ENCODE data around the gene NHLRC4. TPM values are rescaled to one million over a fixed set of nuclear protein-coding genes. Genes with fewer than 3 reads are reported as not detected.

NHLRC4 gene
- total RNA-seq, 1 donor from 2014 or later: 0.74 TPM

DNA sequence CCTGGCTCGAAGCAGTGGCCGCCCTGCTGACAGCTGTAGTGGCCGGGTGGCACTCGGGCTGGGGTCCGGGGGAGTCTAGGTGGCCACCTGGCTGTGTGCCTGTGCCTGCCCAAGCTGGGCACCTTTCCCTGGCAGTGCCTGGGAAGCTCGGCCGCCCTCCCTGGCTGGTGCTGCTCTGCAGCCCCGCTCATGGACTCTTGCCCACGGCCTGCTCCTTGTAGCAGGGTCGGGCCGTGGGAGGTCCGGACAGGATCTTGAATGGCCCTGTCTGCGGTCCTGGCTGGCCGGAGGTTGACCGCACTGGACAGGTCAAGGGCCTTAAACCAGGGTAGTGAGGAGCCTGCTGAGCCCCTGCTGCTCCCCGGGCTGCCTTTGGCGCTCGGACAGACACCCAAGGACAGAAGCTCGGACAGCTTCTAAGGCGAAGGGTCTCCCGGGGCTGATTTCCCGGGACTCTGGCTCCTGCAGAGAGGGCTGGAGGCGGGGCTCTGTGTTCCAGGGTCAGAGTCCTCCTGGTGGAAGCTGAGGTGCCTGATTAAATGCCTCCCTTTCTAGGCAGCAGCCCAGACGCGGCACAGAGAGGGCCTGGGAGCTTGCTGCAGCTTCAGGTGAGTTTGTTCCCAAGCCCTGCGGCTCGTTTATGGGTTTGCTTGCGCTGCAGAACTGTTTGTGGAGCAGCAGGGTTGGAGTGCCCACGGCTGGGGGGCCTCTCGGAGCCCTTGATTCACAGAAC lies 33.2 kb upstream of the NHLRC4 start:
- Histone ChIP-seq H3K27me3 (no peaks in the 10 kb centered on the region), H3K36me3 (peaks cover 0 to 13% of the 10 kb centered on the region in 2 donors), H3K27ac (no peak overlapping the region), H3K4me3 (no peak overlapping the region), H3K9me3 (no peaks in the 10 kb centered on the region), H3K4me1 (peaks cover 51% of the 10 kb centered on the region)
- no peak for DNase-seq (ENCODE audit: extremely low spot score in 2 of 2)
- intact Hi-C loops (cut with DNase I): no loop called here
- TF ChIP-seq POLR2A (IDR thresholded peaks at IDR 0.05) (no peak), POLR2AphosphoS5 (IDR thresholded peaks at IDR 0.05; ENCODE audit: insufficient read depth in 1 of 2, low read depth in 1 of 2) (no peak)
- TF ChIP-seq, protein P1, sequence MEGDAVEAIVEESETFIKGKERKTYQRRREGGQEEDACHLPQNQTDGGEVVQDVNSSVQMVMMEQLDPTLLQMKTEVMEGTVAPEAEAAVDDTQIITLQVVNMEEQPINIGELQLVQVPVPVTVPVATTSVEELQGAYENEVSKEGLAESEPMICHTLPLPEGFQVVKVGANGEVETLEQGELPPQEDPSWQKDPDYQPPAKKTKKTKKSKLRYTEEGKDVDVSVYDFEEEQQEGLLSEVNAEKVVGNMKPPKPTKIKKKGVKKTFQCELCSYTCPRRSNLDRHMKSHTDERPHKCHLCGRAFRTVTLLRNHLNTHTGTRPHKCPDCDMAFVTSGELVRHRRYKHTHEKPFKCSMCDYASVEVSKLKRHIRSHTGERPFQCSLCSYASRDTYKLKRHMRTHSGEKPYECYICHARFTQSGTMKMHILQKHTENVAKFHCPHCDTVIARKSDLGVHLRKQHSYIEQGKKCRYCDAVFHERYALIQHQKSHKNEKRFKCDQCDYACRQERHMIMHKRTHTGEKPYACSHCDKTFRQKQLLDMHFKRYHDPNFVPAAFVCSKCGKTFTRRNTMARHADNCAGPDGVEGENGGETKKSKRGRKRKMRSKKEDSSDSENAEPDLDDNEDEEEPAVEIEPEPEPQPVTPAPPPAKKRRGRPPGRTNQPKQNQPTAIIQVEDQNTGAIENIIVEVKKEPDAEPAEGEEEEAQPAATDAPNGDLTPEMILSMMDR (IDR thresholded peaks at IDR 0.05): no peak

DNA sequence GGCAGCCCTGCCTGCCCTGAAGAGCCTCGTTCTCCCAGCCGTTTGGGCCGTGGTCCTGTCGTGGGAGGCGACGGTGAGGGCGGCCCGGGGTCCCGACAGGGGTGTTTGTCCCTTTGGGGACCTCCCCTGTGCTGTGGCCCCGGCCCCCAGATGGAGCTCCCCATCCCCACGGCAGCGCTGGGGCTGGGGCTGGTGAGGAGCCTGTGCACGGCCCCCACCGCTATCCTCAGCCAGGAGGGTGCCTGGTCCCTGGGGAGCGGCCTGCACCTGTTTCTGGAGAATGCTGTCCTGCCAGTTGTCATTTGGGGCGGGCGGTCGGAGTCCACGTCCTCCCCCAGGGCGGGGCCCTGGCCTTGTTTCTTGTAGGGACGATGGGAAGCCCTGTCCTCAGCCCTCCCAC lies 32.7 kb upstream of the NHLRC4 start:
- Histone ChIP-seq H3K27ac (no peak overlapping the region), H3K36me3 (peaks cover 0 to 16% of the 10 kb centered on the region in 2 donors), H3K9me3 (no peaks in the 10 kb centered on the region), H3K4me3 (no peak overlapping the region), H3K4me1 (peaks cover 45% of the 10 kb centered on the region), H3K27me3 (no peaks in the 10 kb centered on the region)
- DNase-seq (ENCODE audit: extremely low spot score in 2 of 2): no peak
- TF ChIP-seq POLR2AphosphoS5 (IDR thresholded peaks at IDR 0.05; ENCODE audit: insufficient read depth in 1 of 2, low read depth in 1 of 2): no peak
- TF ChIP-seq, protein P1 (IDR thresholded peaks at IDR 0.05): no peak
- TF ChIP-seq POLR2A (IDR thresholded peaks at IDR 0.05): no peak
- intact Hi-C loops (cut with DNase I): no loop called here

DNA sequence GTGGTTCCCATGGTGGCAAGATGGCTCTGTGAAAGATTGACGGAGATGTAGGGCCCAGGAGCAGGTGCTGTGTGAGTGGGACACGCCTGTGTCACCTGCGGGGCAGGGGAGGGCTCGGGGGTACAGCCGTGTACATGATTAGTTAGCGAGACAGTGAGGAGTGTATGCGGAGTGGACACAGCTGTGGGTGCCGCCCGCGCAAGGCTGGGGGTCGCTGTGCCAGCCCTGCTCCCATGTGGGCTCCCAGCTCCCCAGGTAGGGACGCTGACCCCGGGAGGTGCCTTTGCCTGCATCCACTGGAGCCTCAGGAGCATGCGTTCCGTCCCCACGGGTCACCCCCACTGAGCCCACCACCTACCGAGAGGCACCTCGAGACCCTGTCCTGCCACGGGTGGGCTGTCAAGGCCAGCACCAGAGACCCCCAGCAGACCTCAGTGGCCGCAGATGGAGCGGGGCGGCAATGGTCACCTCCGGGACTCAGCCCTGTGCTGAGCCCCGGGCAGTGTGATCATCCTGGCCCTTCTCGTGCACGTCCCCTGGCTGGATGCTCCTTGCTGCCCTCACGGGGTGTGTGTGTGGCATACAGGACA lies 31.9 kb upstream of the NHLRC4 start:
- Histone ChIP-seq H3K27me3 (no peaks in the 10 kb centered on the region), H3K36me3 (peaks cover 0 to 16% of the 10 kb centered on the region in 2 donors), H3K27ac (no peak overlapping the region), H3K9me3 (no peaks in the 10 kb centered on the region), H3K4me1 (peaks cover 37% of the 10 kb centered on the region), H3K4me3 (no peak overlapping the region)
- TF ChIP-seq POLR2A (IDR thresholded peaks at IDR 0.05): no peak
- no peak for TF ChIP-seq POLR2AphosphoS5 (IDR thresholded peaks at IDR 0.05; ENCODE audit: insufficient read depth in 1 of 2, low read depth in 1 of 2)
- TF ChIP-seq, protein P1 (IDR thresholded peaks at IDR 0.05): no peak
- intact Hi-C loops (cut with DNase I): no loop called here
- no peak for DNase-seq (ENCODE audit: extremely low spot score in 2 of 2)

DNA sequence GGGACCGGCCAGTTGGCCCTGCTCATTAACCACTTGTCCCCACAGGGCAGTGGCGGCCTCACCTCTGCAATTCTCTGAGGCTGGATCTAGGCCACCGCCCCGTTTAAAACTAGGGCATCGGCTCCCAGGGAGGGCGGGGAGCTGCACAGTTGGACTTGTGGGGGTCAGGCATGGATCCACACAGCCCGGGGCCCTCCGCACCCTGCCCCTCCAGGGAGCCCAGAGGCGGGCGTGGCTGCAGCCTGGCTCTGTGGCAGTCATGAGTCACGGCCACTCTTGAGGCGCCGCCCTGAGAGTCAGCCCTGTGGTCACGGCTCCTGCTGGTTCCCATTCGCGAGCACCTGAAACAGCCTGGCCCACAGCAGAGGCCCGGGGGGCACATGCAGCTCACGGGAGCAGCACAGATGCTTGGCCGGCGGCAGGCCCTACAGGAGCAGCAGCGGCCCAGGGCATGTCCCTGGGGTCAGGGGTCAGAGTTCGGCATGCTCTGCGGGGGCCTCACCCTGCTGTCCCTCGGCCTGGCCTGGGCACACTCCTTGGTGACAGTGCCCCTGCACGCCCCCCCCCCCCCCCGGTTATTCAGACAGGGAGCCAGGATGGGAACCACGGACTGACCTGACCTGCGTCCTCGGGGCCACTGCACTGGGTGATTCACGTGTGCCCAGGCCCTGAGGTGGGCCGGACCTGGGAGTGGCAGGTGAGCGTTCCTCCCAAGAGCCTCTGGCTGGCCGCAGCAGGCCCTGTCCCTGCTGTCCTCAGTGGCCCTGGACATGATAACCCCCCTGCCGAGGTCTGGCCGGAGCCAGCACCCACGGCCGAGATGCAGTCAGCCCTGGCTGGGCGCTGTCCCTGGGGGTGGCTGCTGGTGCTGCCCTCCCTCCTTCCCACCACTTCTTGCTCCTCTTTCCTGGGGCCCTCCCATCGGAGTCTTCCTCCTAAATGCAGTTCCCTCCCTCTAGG lies 31.1 kb upstream of the NHLRC4 start:
- Histone ChIP-seq H3K9me3 (no peaks in the 10 kb centered on the region), H3K27ac (no peak overlapping the region), H3K27me3 (no peaks in the 10 kb centered on the region), H3K4me1 (peaks cover 29% of the 10 kb centered on the region), H3K4me3 (no peak overlapping the region), H3K36me3 (peaks cover 0 to 16% of the 10 kb centered on the region in 2 donors)
- intact Hi-C loops (cut with DNase I): no loop called here
- DNase-seq (ENCODE audit: extremely low spot score in 2 of 2): no peak
- TF ChIP-seq, protein P1 (IDR thresholded peaks at IDR 0.05): no peak
- TF ChIP-seq POLR2AphosphoS5 (IDR thresholded peaks at IDR 0.05; ENCODE audit: insufficient read depth in 1 of 2, low read depth in 1 of 2): no peak
- no peak for TF ChIP-seq POLR2A (IDR thresholded peaks at IDR 0.05)

Measured in vagina (tissue), 2 donors.